SKM-1 (cell line): ENCODE results near the gene ZNF469.

Experiments used
- DNase-seq: peaks from one replicate; lab custom pipeline; 2025; ENCODE audit not compliant: unreplicated experiment; lab: John Stamatoyannopoulos, UW

Gene ZNF469

DNA sequence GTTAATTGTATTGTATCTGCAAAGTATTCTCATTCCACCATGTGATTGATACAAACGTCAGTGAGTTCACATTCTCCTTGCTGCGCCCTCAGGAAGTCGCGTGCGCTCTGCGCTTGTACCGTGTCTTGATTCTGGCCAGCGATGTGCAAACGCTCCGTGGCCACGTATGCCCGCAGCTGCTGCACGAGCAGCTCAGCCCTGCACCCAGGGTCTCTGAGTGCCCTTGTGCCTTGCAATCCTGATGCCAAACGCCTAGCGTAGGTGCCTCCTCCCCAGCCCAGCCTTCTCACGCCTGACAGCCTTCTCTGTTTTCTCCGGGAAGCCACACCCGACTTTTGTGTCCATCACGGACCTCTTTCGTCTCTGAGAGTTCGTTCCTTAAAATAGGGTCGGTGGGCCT, 9.4 kb downstream of the ZNF469 start:
- no peak for DNase-seq

DNA sequence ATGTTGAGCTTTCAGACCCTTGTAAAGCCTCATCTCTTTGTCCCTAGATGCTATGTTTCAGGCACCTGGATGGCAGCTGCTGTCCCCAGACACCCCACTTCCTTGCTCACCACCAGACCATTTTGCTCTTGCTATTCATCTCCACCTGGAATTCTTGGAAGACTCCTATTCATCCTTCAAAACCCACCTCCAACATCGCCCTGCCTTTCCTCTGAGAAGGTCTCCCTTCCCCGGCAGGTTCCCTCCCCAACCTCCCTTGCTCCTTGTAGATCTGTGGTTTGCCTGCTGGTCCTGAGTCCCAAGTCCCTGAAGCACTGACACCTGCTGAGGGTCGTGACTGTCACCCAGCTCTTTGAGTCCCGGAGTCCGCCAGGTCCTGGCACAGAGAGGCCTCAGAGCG, 9.9 kb downstream of the ZNF469 start:
- no peak for DNase-seq

DNA sequence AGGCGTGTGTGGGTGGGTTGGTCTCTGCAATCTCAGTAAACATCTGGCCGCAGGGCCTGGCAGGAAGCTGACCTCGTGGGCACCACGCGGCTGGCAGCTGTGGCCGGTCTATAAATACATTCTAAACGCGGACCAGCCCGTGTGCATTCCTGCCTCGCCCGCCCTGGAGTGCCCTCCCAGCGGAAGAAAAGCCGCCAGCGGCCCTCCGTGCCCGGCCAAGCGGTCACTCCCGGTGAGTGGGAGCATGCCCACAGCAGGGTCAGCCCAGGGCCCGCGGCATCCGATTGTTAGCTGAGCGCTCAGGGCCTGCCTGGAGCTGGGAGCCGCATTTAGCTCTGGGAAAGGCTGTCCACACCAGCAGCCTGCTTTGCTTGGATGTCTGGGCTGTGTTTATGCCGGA, 10.3 kb downstream of the ZNF469 start:
- DNase-seq, result no peak

DNA sequence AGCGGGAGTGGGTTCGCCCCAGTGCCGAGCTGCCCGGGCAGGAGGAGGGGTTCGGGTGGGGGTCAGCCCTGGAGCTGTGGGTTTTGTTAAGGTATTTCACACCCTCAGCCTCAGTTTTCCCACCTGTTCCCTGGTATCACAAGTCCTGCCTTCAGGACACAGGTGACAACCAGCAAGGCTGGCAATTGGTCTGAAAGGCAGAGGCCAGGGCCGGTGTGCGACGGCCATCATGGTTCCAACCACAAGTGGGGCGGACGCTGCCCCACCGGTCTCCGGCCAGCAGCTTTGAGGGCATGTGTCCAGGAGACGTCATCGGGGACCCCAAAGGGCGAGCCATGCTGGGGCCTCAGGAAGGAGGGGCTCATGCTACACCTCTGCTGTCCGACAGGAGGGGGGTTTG, 10.8 kb downstream of the ZNF469 start:
- DNase-seq, result no peak

DNA sequence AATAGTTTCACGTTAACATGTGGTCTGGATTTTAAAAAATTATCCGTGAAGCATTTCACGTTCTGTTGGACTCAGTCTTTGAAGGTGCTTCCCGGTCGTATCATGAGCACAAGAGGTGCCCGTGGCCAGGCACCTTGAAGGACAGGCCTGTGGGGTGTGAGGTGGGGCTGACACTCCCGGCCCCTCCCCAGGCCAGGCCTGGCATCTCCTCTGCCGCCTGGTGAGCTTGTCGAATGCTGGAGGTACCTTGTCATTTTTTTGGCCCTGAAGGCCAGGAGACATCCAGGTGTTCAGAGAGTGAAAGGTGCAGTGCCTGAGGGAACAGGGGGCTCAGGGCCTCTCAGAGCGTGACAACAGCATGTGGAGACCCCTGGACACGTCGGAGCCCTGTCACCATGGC, 11.7 kb downstream of the ZNF469 start:
- no peak for DNase-seq

DNA sequence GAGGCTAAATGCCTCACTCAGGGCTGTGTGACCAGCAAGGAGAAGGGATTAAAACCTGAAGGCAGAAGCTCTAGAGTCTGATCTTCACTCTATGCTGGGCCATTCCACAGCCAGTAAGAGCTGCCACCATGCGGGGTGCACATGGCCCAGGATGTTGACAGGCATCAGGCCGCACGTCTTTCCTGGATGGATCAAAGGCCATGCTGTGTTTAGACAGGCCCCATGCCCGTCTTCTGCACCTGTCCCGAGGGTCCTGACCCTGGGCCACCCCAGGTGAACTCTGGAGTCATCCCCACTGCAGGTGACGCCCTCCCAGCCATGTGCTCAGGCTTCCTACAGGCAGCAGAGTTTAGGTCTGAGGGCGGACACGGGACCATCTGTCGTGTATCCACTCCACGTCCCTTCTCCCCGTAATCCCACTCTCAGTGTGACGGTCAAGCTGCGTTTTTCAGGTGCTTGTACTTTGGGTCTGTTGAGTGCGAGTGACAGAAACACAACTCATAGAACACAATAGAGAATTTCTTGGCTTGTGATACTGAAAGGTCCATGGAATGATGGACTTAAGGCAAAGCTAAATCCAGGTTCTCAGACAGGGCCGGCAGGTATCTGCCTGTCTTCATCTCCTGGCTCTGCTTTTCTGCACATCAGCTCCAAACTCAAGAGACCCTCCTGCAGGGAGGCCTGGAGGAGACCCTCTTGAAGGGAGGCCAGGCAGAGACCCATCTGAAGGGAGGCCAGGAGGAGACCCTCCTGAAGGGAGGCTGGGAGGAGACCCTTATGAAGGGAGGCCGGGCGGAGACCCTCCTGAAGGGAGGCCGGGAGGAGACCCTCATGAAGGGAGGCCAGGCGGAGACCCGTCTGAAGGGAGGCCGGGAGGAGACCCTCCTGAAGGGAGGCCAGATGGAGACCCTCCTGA, 13.2 kb downstream of the ZNF469 start:
- DNase-seq, result no peak

DNA sequence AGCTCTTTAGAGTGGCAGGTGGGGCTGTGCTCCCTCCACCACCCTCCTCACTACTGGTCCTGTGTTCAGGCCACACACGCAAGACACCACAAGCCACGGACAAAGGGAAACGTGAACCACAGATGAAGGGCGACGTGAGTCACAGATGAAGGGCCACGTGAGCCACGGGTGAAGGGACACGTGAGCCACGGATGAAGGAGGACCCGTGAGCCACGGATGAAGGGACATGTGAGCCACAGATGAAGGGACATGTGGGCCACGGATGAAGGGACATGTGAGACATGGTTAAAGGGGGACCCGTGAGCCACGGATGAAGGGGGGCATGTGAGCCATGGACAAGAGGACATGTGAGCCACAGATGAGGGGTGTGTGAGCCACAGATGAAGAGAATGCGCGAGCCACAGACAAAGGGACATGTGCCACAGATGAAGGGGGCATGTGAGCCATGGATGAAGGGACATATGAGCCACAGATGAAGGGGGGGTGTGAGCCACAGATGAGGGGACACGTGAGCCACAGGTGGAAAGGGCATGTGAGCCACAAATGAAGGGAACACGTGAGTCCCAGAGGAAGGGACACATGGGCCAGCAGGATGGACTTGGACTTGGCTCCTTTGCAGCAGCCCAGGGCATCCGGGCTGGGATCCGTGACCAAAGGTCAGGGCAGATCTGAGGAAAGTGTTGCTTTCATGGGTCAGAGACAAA, 15.6 kb downstream of the ZNF469 start:
- DNase-seq, result no peak

DNA sequence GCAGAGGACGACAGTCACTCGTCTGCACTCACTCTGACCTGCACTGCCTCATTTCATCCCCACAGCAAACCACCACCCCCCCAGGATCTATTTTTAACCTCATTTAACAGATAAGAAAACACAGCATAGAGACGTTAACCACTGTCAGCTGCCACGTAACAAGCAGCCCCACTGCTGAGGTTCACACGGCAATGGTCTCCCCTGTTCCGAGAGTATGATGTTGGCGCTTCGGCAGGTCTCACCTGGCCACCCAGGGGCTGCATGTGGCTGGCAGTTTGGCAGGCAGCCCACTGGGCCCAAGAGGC, 16.1 kb downstream of the ZNF469 start:
- DNase-seq, result no peak

DNA sequence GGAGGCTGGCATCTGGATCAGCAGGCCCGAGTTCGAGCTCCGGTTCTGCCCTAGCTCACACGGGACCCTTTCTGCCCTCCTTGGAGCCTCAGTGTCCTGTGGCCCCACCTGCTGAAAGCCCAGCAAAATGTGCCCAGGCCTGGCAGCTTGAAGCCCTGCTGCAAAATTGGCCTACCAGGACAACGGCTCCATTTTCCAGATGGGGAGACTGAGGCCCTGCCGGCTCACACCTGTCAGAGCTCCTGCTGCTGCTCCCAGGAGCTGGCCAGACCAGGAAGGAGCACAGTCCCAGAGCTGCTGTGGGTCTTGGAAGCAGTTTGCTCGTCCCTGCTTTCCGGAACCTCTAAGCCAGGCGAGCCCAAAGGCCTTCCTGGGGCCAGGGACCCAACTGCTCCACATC, 17.4 kb downstream of the ZNF469 start:
- DNase-seq, result no peak

DNA sequence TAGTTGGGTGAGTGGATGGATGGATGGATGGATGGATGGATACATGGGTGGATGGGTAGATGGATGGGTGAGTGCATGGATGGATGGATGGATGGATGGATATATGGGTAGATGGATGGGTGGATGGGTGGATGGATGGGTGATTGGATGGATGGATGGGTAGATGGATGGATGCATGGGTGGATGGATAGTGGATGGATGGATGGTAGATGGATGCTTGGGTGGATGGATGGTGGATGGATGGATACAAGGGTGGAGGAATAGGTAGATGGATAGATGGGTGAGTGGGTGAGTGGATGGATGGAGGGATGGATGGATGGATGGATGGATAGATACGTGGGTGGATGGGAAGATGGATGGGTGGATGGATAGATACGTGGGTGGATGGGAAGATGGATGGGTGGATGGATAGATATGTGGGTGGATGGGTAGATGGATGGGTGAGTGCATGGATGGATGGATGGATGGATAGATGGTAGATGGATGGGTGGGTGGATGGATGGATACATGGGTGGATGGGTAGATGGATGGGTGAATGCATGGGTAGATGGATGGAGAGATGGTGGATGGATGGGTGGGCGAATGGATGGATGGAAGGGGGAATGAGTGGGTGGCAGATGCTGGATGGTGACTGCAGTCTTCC, 19.0 kb downstream of the ZNF469 start:
- DNase-seq, result no peak

DNA sequence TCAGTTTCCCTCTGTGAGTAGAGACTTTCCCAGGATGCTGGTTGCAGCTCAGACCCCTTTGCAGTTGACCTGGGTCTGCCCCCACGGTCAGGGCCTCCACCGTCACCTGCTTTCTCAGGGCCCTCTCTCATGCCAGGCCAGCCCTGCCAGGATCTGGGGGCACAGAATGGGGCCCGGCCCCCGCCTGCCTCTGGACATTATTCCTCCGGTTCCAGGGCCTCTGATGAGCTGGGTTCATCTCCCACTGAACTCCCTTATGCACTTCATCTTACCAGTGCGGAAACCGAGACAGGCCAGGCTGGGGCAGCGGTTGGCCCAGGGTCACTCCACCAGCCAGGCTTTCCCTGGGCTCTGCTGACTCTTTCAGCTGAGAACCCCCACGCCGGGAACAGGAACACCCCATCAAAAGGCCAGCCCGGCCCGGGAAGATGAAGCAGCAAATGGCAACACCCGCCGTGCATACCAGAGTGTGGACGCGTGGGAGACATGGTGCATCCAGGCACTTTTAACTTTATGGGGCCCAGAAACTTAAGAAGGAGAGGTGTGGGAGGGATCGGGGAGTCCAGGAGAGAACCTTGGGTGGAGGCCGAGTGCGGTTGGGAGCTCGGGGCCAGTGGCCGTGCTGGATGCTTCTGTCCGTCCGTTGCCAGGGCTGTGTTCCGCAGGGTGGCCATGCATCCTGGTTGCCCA, 19.9 kb downstream of the ZNF469 start:
- no peak for DNase-seq

DNA sequence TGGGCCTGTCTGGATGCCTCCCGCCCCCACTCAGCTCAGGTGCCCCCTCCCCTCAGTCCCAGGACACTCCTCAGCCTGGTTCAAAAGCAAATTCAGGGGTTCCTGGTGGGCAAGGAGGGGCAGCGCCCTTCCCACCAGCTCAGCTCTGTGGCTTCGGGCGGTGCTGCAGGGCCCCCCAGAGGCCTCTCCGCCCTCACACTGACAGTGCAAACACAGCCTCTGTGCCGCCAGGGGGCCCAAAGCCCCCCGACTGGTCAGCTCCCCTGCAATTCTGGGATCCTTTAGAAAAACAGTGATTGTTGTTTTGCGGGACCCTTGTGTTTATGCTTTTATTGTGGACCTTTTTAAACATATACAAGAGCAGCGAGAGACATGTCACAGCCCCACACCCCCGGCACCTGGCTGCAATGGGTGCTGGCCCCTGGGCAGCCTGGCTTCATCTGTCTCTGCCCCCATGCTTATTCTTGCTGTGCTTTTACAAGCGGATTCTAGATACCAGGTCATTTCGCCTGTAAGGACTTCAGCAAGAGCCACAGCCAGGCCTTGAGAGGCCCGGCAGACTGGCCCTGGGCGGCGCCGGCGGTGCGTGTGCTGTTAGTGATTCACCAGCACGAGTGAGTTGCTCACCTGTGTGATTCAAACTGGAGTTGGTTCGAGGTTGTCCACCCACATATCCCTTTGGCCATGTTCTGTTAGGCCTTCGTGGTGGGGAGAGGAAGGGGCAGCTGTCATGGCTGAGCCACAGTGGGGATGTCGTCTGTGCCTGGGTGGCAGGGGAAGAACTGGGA, 21.2 kb downstream of the ZNF469 start:
- DNase-seq, result no peak

DNA sequence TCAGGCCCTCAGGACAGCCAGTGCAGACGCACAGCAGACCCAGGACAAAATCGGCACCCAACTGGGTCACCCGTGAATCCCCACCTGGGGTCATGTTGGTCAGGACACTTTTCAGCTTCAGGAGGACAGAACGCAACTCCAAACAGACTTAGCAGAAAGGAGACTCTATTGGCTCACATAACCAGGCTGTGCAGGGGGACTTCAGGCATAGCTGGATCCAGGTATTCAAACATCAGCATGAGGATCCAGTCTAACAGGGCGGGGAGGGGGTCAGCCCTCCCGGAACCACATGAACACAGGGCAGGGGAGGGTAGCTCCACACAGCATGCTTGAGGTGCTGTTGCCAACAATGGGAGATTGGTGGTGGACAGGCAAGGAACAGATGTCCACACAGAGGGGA, 22.0 kb downstream of the ZNF469 start:
- no peak for DNase-seq

DNA sequence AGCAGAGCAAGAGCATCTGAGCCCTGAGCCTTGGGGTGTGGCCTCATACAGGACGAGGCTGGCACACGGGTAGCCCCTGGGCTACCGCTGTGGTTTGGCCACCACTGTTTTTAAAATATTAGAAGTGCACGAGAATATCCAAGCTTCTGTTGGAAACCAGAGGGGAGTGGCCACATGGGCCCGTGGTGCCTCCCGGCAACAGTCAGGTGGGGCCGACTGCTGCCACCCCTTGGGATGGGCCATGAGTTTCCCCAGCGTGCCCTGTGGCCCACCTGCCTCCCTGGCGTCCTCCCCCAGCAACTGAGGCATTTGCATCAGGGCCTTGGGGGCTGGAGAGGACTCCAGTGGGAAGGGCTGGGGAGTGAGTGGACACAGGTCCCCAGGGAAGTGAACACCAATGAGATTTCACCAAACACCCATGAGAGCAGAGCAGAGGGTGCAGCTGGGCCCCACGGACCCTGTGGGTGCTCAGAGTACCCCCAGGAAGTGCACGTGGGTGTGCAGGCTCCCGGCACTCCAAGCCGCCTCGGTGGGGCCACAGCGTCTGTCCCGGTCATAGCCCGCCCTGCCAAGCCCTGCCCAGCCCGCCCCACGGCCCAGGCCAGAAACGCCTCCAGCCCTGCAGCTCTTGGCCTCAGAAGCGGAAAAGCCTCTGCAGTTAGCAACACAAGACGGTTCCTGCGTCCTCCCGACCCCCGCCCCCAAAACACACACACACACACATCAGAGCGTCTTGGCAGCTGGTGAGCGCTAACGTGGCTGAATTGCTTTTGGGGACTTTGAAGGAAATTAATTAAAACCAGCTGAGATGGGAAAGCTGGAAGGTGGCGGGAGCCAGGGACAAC, 22.7 kb downstream of the ZNF469 start:
- no peak for DNase-seq

DNA sequence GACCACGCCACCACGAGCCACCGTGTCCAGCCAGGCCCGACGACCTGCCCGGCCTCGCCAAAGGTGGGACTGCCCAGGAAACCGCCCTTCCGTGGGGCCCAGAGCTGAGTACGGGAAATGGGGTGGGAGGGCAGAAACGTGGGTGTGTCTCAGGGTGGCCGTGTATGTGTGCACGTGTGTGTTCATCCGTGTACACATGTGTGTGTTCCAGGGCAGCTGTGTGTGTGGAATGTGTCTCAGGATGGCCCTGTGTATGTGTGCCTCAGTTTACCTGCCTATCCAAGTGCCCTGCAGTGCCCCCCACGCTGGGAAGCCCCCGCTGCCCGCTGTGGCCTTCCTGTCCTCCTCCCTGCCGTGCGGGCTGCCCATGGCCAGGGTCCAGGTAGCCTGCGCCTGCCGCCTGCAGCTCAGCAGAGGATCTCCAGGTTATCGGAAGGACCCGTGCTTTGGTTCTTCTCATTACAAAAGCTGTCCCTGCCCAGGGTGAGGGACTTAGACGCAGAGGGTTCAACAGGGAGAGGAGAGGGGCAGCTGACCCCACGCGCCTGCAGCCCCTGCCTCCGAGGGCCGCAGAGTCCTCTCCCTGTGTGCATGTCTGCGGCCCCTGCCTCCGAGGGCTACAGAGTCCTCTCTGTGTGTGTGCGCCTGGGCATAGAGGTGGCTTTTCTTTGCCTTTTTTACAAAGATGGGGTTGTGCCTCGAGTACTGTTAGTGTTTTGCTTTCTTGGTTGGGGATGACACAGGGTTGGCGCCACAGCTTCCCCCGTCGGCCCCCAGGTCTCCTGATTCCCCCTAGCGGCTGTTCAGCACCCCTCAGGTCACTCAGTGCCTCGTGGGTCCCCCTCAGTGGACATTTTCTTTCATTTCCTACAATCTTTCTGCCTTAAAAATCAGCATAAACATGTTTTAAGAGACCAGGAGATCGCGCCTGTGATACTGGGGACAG, 23.6 kb downstream of the ZNF469 start:
- no peak for DNase-seq

DNA sequence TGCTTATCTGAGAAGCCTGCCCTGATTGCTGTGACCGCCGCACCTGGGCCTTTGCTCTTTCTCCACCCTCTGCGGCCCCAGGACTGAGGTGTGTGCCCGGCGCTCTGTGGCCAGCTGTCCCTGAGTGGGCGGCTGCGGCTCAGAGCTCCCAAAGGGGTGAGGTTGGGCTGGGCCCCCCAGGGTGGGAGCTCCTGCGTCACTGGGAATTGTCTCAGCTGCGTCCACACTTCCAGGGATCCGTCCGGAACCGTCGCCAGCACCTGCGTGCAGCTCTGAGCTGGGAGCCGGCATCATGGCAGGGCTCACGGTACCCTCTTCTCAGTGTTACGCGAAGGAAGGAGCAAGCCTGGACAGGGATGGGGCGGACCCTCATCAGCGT, 24.3 kb downstream of the ZNF469 start:
- no peak for DNase-seq

DNA sequence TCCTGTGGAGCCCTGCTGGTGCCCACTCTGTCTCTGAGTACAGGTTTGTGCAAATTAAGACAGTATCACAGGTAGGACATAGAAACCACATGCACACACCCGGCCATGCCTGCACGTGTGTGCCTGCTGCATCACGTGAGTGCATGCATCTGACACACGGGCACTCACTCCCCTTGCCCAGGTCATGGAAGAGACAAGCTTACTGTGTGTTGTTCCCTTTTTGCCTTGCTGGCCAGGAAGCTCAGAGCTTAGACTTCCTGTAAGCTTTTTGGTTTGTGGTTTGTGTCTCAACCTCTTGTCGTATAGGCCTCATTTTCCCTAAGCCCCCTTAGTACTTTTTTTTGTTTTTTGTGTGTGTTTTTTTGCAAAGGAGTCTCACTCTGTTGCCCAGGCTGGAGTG, 25.0 kb downstream of the ZNF469 start:
- DNase-seq, result peak; percentile 88

DNA sequence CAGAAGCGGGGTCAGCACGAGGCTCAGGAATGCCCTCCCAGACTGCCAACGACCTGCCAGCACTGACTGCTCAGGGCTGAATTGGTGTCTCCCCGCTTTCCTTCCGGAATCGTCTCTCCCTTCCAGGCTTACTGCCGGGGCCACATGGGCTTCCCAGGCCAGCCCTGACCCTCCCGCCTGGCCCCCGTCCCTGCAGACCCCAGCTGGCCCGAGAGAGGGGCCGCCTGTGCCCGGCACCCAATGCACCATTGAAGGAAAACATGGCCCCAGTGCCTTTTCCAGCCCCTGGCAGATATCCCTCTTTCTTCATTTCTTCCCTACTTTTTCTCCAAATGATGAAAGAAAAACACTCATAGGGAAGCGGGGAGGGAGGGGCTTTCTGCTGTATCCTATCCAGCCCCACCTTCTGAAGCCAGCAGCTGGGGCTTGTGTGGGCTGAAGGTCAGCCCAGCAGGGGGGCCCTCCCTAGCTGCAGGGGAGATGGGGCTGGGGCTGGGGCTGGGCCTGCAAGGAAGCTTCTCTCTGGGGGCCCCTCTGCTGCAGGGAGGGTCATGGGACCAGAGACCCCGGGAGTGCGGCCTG, 25.9 kb downstream of the ZNF469 start:
- DNase-seq, result no peak
